ENCODE results near the gene SENP3.
A peak's percentile ranks its signal among the peaks of the same experiment; 100 is the strongest.
"Not testable (repeated sequence)": the region's sequence is repeated elsewhere in the genome, so short reads cannot be mapped to it uniquely, and the experiment has no call there.

SENP3 gene

GRCh38 chr17:7597561-7597960 lies 35.8 kb downstream of the SENP3 start:
- DNase-seq (ENCODE audit: low spot score): not testable (repeated sequence)

DNA sequence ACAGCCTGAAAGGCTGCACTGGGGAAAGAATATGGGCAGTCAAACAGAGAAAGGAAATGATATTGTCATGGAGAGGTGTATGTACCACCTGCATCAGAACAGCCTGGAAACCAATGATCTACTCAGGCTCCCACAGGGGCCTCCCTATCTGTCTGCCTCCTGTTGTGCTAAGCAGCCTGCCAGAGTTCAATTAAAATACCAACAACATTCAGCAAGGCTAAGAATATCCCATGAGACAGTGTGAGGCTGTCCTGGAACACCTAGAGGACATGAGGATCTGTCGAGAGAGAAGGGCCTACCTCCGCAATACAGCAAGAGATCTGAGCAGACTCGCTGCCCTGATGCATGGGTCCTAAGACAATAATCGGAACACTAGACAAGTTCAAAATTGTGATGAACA lies 44.6 kb downstream of the SENP3 start:
- DNase-seq (ENCODE audit: low spot score): no peak

GRCh38 chr17:7610641-7611040 lies 48.9 kb downstream of the SENP3 start:
- DNase-seq (ENCODE audit: low spot score): no peak

DNA sequence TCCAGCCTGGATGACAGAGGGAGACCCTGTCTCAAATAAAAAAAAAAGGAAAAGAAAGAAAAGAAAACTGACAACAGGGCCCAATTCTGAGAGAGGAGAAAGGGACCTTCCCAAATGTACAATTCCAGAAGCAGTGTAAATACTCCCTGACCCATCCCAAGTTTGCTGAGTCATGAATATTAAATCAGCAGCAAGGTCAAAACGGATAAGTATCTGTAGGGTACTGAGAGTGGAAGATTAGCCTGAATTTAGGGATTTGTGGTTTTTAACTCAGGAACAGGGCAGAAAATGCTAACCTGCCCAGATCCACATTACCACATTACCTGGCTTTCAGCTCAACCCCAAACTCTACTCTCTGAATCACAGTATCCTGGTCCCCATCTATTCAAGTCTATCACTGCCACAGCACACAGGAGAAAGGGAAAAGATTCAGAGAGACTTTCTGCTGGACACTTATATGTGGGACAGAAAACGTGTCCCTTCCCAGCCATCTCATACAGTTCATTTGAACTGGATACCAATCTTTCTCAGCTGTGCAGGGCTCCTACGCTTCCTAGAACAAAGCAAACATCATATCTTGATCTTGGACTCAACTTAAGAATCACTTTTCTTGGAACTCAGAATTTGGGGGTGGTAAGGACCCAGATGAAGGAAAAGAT lies 50.0 kb downstream of the SENP3 start:
- no peak for DNase-seq (ENCODE audit: low spot score)

- no peak for DNase-seq (ENCODE audit: low spot score)
These were observed 50.5 kb downstream of the SENP3 start for GRCh38 chr17:7612294-7612640.

DNA sequence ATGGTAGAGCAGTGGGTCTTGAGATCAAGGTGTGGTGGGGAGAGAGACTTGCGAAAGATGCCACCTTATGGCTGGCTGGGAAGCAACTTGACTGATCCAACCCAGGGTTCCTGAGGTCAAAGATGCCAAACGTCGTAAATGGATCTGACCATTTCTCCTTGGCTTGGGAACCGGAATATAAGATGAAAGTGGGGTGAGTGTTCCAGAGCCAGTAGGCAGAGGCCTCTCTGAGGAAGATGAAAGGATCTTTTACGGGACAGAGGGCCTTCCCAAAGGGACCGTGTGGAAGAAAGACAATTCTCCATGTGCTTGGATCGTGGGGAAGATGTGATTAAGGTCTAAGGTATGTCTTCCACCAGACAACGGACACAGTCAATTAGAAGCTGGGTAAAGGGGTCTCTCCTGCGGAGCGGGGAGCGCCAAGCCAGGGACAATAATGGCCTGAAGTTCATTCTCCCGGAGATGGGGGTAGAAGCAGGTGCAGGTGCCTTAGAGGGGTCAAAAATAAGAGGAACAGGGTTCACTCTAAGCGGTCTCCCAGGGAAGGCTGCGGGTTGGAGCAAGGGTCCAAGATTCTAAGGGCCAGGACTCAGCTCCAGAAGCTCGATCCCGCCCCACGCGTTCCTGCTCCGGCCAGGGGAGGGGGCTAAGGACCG lies 52.2 kb downstream of the SENP3 start:
- no peak for DNase-seq (ENCODE audit: low spot score)

DNA sequence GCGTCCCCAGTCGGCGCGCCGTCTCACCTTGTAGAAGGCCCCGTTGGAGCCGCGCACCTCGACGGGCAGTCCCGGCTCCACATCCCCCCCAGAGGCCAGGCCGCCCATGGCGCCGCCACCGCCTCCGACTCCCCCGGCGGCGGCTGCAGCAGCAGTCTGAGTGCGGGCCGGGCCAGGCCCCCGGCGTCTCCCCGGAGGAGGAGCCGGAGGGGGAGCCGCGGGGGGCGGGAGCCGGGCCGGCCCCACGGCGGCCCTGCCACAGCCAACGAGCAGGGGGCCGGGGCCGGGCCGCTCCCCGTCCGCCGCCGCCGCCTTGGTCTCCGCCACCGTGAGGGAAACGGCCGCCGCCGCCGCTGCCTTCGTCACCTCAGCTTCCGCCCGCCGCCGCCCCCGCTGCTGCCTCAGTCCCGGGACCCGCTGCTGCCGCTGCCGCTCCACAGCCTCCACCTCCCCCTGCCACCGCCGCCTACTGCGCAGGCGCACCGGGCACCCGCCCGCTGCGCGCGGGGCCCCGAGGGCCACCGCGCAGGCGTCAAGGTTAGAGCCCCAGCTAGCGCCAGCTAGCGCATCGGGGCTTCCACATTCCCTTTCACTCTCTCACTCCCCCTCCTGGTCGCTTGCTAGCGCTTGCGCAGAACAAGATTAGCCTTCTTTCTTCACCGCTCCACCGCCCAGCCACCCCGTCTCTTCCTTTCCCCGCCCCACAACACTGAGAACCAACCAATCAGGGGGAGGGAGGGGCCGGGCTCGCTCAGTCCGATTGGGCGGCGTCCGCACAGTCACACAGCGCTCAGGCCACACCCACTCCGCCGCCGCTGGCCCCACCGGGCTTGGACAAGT lies 52.9 kb downstream of the SENP3 start, which contains the start of gene FXR2:
FXR2 (minus strand) TSS at position 473 of the 840 bp plus-strand sequence; CDS start at position 108, 365 bp downstream.
- peak; percentile 100 for DNase-seq (ENCODE audit: low spot score)

- no peak for DNase-seq (ENCODE audit: low spot score)
These were observed 53.6 kb downstream of the SENP3 start for GRCh38 chr17:7615265-7615747.

- DNase-seq (ENCODE audit: low spot score): no peak
These were observed 56.9 kb downstream of the SENP3 start for GRCh38 chr17:7618608-7619007.

DNA sequence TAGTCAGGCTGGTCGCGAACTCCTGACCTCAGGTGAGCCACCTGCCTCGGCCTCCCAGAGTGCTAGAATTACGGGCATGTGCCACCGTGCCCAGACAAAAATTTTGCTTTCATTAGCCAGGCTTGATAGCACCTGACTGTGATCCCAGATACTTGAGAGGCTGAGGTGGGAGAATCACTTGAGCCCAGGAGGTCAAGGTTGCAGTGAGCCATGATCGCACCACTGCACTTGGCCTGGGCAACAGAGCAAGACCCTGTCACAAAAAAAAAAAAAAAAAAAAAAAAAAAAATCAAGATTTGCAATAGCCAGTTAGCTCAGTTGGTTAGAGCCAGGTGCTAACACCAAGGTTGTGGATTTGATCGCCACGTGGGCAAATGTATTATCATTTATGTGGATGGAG lies 59.1 kb downstream of the SENP3 start:
- DNase-seq (ENCODE audit: low spot score): no peak

Measured in germinal center (tissue), 1 donor.